CD14-positive monocyte (primary cell): ENCODE results near the gene PCDH7. TPM values are rescaled to one million over a fixed set of nuclear protein-coding genes. Genes with fewer than 3 reads are reported as not detected.
A peak's percentile ranks its signal among the peaks of the same experiment; 100 is the strongest.

ENCODE experiments used
- DNase-seq, 3 donors: peaks; one replicate each; pipeline ENCODE4 v3.0.0-alpha.2; 2011 to 2022
- H2AFZ ChIP-seq: 2 replicates; pipeline ENCODE4 v1.6.0; 2012; ENCODE audit warnings: mild to moderate bottlenecking, low read depth, low read length, inconsistent platforms; ENCODE audit not compliant: insufficient read depth, poor library complexity, severe bottlenecking
- H3K27ac ChIP-seq, 2 donors: 1 replicate in 1 of 2; 2 replicates in 1 of 2; pipeline ENCODE4 v1.5.1; 2012 to 2013; ENCODE audit warnings: low read length in 2 of 2, control low read depth in 1 of 2, inconsistent platforms in 1 of 2, low read depth in 1 of 2, mild to moderate bottlenecking in 1 of 2
- H3K27me3 ChIP-seq, 2 donors: one replicate each; pipeline versions ENCODE4 v1.6.0 to v1.6.1; 2011 to 2013; ENCODE audit warnings: low read length in 2 of 2; ENCODE audit not compliant: control insufficient read depth in 2 of 2, insufficient read depth in 2 of 2
- H3K36me3 ChIP-seq, 2 donors: replicated peaks in 1 of 2; 1 replicate in 1 of 2; 2 replicates in 1 of 2; pipeline versions ENCODE4 v1.5.1 to v1.6.1; 2012 to 2013; ENCODE audit warnings: low read length in 2 of 2, control low read depth in 1 of 2, inconsistent platforms in 1 of 2, mild to moderate bottlenecking in 1 of 2; ENCODE audit not compliant: insufficient read depth in 2 of 2, control insufficient read depth in 1 of 2
- H3K4me1 ChIP-seq, 2 donors: 1 replicate in 1 of 2; 2 replicates in 1 of 2; pipeline versions ENCODE4 v1.5.1 to v1.6.1; 2012 to 2013; ENCODE audit warnings: low read length in 2 of 2, control low read depth in 1 of 2, inconsistent platforms in 1 of 2, mild to moderate bottlenecking in 1 of 2, moderate library complexity in 1 of 2; ENCODE audit not compliant: insufficient read depth in 2 of 2, control insufficient read depth in 1 of 2
- H3K4me2 ChIP-seq: replicated peaks from 2 replicates; pipeline ENCODE3; 2012; ENCODE audit warnings: low read length, moderate library complexity, mild to moderate bottlenecking; ENCODE audit not compliant: poor library complexity, severe bottlenecking; ENCODE audit errors: extremely low read depth
- H3K4me3 ChIP-seq, 3 experiments: fragments of 200-600 bp in 1 of 3; sonication (generic) in 1 of 3; replicated peaks in 1 of 3; 1 replicate in 2 of 3; 2 replicates in 1 of 3; pipeline ENCODE4 v1.5.1; 2011 to 2013; ENCODE audit warnings: low read length in 3 of 3, mild to moderate bottlenecking in 3 of 3, control low read depth in 2 of 3, low read depth in 2 of 3, inconsistent platforms in 1 of 3, moderate library complexity in 1 of 3
- H3K79me2 ChIP-seq: 2 replicates; pipeline ENCODE4 v1.6.0; 2012; ENCODE audit warnings: mild to moderate bottlenecking, control low read depth, inconsistent platforms, low read length, moderate library complexity; ENCODE audit not compliant: insufficient read depth
- H3K9ac ChIP-seq: 2 replicates; pipeline ENCODE4 v1.6.0; 2017; ENCODE audit warnings: low read length, mild to moderate bottlenecking; ENCODE audit not compliant: insufficient read depth, poor library complexity, severe bottlenecking
- H3K9me3 ChIP-seq, 2 donors: replicated peaks in 1 of 2; 1 replicate in 1 of 2; 2 replicates in 1 of 2; pipeline versions ENCODE4 v1.5.1 to v1.6.1; 2012 to 2013; ENCODE audit warnings: low read length in 2 of 2, control low read depth in 1 of 2; ENCODE audit not compliant: control insufficient read depth in 1 of 2, insufficient read depth in 1 of 2
- H4K20me1 ChIP-seq: 2 replicates; pipeline ENCODE4 v1.6.0; 2012; ENCODE audit warnings: mild to moderate bottlenecking, low read length, control low read depth, moderate library complexity; ENCODE audit not compliant: insufficient read depth
- H3K27ac Mint-ChIP-seq, 7 donors: one replicate each; pipeline ENCODE4 v1.8.0; 2020; ENCODE audit warnings: mild to moderate bottlenecking in 7 of 7, mixed read lengths in 7 of 7, moderate library complexity in 6 of 7, inconsistent platforms in 2 of 7
- H3K27me3 Mint-ChIP-seq, 3 donors: one replicate each; pipeline ENCODE4 v1.8.0; 2021 to 2022; ENCODE audit warnings: low read depth in 3 of 3, mild to moderate bottlenecking in 3 of 3, mixed read lengths in 3 of 3, moderate library complexity in 3 of 3, inconsistent platforms in 1 of 3
- H3K36me3 Mint-ChIP-seq, 2 donors: one replicate each; pipeline ENCODE4 v1.8.0; 2020; ENCODE audit warnings: mixed read lengths in 2 of 2, inconsistent platforms in 1 of 2, mild to moderate bottlenecking in 1 of 2
- H3K4me1 Mint-ChIP-seq: one replicate; pipeline ENCODE4 v1.8.0; 2020; ENCODE audit warnings: mild to moderate bottlenecking, mixed read lengths
- H3K4me3 Mint-ChIP-seq, 2 donors: one replicate each; pipeline ENCODE4 v1.8.0; 2020; ENCODE audit warnings: mild to moderate bottlenecking in 2 of 2, mixed read lengths in 2 of 2, moderate library complexity in 1 of 2
- H3K9me3 Mint-ChIP-seq, 7 donors: one replicate each; pipeline ENCODE4 v1.8.0; 2020 to 2022; ENCODE audit warnings: mixed read lengths in 7 of 7, mild to moderate bottlenecking in 6 of 7, moderate library complexity in 6 of 7, inconsistent platforms in 2 of 7
- CTCF ChIP-seq: fragments of 200-600 bp; IDR thresholded peaks from one replicate; pipeline ENCODE4 v1.8.0; 2022; ENCODE audit warnings: antibody characterized with exemption, mild to moderate bottlenecking
- WGBS: methylation state at CpG from one replicate; pipeline ENCODE4 v1.1.5; 2013; ENCODE audit warnings: missing lambda C conversion rate; ENCODE audit not compliant: insufficient coverage; 5-methylcytosine and 5-hydroxymethylcytosine counted together
- intact Hi-C, 2 donors: fragments of 100-400 bp; cut with micrococcal nuclease; formaldehyde crosslinking; loops; one replicate each; pipeline versions ENCODE4 v1.15.0 to v1.15.1; 2023
- polyA plus RNA-seq, 3 donors: library from polyadenylated mRNA; depleted of rRNA in 1 of 3; unstranded in 2 of 3; stranded (reverse) in 1 of 3; fragments of 300-500 nt in 2 of 3; fragments of >200 nt in 1 of 3; fragmentation: Illumina TruSeq in 2 of 3; gene quantifications; 1 replicate in 2 of 3; 2 replicates in 1 of 3; pipeline ENCODE4 v1.2.3, GENCODE V29; 2012 to 2021

PCDH7 gene
- polyA plus RNA-seq, 3 donors: not detected

DNA sequence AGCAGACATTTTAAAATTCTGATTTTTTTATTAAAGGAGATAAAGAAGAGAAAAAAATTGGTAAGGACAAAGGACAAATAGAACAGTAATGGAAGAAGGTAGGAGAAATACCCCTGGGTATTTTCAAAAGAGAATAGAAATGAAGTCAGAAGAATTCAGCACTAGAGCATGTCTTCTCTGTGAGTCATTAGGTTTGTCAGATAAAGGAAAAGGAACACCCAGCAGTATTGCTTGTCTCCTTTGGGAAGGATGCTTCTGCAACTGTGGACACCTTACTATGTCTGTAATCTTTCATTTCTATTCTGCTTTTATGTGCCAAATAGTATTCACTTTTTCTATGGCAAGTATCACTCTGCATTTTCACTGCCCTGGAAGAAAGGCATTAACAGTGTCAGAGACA lies 24.0 kb upstream of the PCDH7 start:
- intact Hi-C loops: no loop called here
- Histone ChIP-seq H3K79me2 (no peaks in the 10 kb centered on the region), H3K4me2 (no peak overlapping the region), H2AFZ (no peak overlapping the region), H3K27ac (no peak overlapping the region), H3K4me1 (no peaks in the 10 kb centered on the region), H3K9ac (no peak overlapping the region), H3K9me3 (no peaks in the 10 kb centered on the region), H3K36me3 (no peaks in the 10 kb centered on the region), H3K4me3 (no peak overlapping the region), H3K27me3 (no peaks in the 10 kb centered on the region), H4K20me1 (no peaks in the 10 kb centered on the region)
- Mint-ChIP-seq H3K27me3 (peaks cover 0 to 2% (median 0%) of the 10 kb centered on the region in 3 donors), H3K4me3 (no peak overlapping the region), H3K9me3 (peaks cover 0 to 3% (median 0%) of the 10 kb centered on the region in 7 donors), H3K4me1 (no peaks in the 10 kb centered on the region), H3K27ac (no peak overlapping the region), H3K36me3 (no peaks in the 10 kb centered on the region)
- no peak for DNase-seq
- no peak for TF ChIP-seq CTCF

GRCh38 chr4:30714408-30715031 lies 5.6 kb upstream of the PCDH7 start:
- H3K4me1 ChIP-seq: peaks cover 4 to 11% of the 10 kb centered on the region in 2 donors
- no peaks in the 10 kb centered on the region for H3K36me3 ChIP-seq
- no peaks in the 10 kb centered on the region for H3K79me2 ChIP-seq
- Mint-ChIP-seq H3K4me1 (peaks cover 16% of the 10 kb centered on the region), H3K36me3 (peaks cover 0 to 3% of the 10 kb centered on the region in 2 donors), H3K4me3 (no peak overlapping the region), H3K27me3 (peaks cover 40 to 44% (median 41%) of the 10 kb centered on the region in 3 donors), H3K9me3 (peaks cover 5 to 18% (median 14%) of the 10 kb centered on the region in 7 donors), H3K27ac (no peak overlapping the region)
- peak; percentile 52 for TF ChIP-seq CTCF
- no peak for DNase-seq
- no peak overlapping the region for H3K4me3 ChIP-seq
- H3K27ac ChIP-seq: no peak overlapping the region
- H3K9me3 ChIP-seq: peaks cover 10 to 16% of the 10 kb centered on the region in 2 donors
- H3K27me3 ChIP-seq: peaks cover 31 to 49% of the 10 kb centered on the region in 2 donors
- intact Hi-C loops: no loop called here
- H2AFZ ChIP-seq: no peak overlapping the region
- no peaks in the 10 kb centered on the region for H4K20me1 ChIP-seq
- no peak overlapping the region for H3K9ac ChIP-seq
- H3K4me2 ChIP-seq: no peak overlapping the region
- WGBS: no CpG with 5 or more reads among the region's 6 CpGs
